Measurements from ENCODE around the gene NELL1. TPM values are rescaled to one million over a fixed set of nuclear protein-coding genes. Genes with fewer than 3 reads are reported as not detected.
A peak's percentile ranks its signal among the peaks of the same experiment; 100 is the strongest.

Gene NELL1
- total RNA-seq, 1 experiment from 2014 or later: not detected

Small RNA genes lying within 50 kb of the gene (small RNA-seq; reads per million reads assigned to genes)
- gene RNA5SP336 (162 reads per million, percentile 97 among the genes with 10 or more reads in this experiment), gene RNA5SP337 (1.2 reads per million, percentile 45 among the genes with 10 or more reads in this experiment)

Other genes starting within 250 kb of the NELL1 start
- gene SLC6A5, start 70.0 kb upstream of the NELL1 start, total RNA-seq (2014; rRNA removed; shearing (Covaris generic)): not detected in 2 replicates